RWPE1 (cell line): ENCODE measurements around the gene DSCAML1.

Experiments
- CTCF ChIA-PET: fragments of 350-600 bp; sonication (Branson Sonifier 250); formaldehyde crosslinking; extraction: SDS; loops from one replicate; lab custom pipeline; 2021; lab: Yijun Ruan, JAX
- POLR2A ChIA-PET: fragments of 400-600 bp; formaldehyde crosslinking; extraction: SDS; loops from one replicate; lab custom pipeline; 2020; ENCODE audit warnings: antibody characterized with exemption; ENCODE audit not compliant: low non-redundant PET; lab: Yijun Ruan, JAX
- DNase-seq: peaks from one replicate; pipeline ENCODE4 v3.0.0; 2012; ENCODE audit warnings: low spot score
- H3K27ac ChIP-seq: fragments of 450-650 bp; 2 replicates; pipeline ENCODE4 v1.5.1; 2017
- TF ChIP-seq, protein P1 (sequence below): fragments of 450-650 bp; conservative IDR thresholded peaks from 2 replicates; pipeline ENCODE4 v1.5.1; 2017; ENCODE audit warnings: low read depth, mild to moderate bottlenecking

Gene DSCAML1

DNA sequence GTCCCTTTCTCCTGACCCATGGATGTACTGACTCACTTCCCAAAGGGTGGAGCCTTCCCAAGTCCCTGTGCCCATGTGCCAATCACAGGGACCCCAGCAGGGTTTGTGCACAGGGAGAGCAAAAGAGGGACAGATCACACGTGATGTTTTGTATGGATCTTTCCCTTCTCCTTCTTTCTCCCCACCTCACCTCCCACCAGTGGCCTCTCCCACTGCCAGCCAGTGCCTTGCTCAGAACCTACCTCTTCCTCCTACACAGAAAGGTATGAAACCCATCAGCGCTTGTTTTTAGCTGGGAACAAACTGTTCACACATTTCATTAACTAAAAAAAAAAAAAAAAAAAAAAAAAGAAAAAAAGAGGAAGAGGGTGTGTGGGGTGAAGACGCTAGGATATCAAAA is 112.9 kb downstream of the DSCAML1 start:
- DNase-seq, result no peak
- TF ChIP-seq, protein P1, sequence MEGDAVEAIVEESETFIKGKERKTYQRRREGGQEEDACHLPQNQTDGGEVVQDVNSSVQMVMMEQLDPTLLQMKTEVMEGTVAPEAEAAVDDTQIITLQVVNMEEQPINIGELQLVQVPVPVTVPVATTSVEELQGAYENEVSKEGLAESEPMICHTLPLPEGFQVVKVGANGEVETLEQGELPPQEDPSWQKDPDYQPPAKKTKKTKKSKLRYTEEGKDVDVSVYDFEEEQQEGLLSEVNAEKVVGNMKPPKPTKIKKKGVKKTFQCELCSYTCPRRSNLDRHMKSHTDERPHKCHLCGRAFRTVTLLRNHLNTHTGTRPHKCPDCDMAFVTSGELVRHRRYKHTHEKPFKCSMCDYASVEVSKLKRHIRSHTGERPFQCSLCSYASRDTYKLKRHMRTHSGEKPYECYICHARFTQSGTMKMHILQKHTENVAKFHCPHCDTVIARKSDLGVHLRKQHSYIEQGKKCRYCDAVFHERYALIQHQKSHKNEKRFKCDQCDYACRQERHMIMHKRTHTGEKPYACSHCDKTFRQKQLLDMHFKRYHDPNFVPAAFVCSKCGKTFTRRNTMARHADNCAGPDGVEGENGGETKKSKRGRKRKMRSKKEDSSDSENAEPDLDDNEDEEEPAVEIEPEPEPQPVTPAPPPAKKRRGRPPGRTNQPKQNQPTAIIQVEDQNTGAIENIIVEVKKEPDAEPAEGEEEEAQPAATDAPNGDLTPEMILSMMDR, result no peak
- ChIA-PET CTCF (no interaction called here), POLR2A (no interaction called here)
- no peak overlapping the region for H3K27ac ChIP-seq

DNA sequence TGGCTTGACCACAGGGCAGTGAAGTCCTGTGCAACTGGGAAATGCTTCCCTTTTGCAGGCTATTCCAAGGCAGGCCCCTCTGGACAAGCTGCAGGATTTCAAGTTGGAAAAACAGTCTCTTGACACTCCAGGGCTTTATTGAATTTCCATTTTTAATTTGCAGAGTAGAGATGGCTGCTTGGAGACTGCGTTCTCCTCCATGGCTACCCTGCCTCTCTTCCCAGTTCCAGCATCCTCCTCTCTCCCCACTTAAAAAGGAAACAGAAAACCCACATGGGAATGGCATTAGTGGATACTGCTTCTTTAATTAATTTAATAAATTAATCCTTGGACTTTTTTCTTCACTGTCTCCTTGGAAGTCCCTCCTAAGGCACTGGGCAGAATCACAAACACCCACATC is 115.6 kb downstream of the DSCAML1 start:
- no peak for DNase-seq
- no peak overlapping the region for H3K27ac ChIP-seq
- ChIA-PET CTCF (interaction anchor here (0.7 to 1.0 kb wide), 2 partner anchors 255 to 437 kb away, joined by 4 to 5 read pairs; no protein-coding TSS in a partner anchor), POLR2A (no interaction called here)
- TF ChIP-seq, protein P1, result no peak

DNA sequence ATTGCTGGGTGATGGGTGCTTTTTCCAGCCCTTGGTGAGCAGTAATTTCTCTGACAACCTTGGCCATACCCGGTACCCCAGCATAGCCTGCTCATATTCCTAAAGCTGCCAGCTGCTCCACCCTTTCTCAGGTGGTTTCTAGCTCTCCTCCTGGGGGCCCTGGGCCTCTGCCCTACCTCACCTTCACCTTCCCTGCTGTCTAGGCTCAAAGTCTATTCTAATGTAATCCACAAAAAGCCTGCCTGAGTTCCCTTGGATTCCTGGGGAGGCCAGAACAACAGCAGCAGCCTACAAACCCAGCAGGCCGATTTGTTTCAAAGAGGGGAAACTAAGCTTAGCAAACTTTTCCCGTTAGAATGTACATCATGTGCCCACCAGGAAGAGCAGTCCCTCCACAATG is 117.6 kb downstream of the DSCAML1 start:
- TF ChIP-seq, protein P1, result no peak
- no peak for DNase-seq
- CTCF ChIA-PET, result no interaction called here
- no peak overlapping the region for H3K27ac ChIP-seq
- POLR2A ChIA-PET, result no interaction called here

DNA sequence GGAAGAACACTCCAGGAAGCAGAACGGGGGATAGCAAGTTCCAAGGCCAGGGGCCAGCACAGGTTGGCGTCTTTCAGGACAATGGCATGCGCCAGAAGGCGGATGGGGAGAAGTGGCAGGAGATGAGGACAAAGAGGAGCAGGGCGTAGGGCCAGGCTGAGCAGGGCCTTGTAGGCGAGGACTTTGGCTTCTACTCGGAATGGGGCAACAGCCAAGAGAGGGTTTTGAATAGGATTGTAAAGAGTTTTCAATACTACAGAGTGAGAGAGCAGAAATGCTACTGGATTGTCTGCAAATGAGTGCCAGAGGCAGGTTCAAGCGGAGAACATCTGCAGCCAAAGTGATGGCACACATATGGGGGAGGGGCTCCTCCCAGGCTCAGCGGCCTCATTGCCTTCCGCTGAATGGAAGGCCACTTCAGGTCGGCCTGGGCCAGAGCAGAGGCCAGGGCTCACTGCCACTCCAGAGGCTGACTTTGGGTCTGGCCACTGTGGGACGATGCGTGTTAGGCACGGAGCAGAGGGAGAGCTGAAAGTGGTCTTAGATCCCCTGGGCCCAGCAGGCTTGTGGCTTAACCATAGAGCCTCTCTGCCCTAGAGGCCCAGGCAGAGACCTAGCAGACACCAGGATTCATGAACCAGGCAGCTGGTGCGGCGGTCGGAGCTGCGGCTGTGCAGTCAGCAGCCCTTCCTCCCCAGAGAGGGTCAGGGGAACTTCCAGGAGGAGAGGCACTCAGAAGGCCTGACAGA is 118.2 kb downstream of the DSCAML1 start:
- ChIA-PET POLR2A (no interaction called here), CTCF (no interaction called here)

DNA sequence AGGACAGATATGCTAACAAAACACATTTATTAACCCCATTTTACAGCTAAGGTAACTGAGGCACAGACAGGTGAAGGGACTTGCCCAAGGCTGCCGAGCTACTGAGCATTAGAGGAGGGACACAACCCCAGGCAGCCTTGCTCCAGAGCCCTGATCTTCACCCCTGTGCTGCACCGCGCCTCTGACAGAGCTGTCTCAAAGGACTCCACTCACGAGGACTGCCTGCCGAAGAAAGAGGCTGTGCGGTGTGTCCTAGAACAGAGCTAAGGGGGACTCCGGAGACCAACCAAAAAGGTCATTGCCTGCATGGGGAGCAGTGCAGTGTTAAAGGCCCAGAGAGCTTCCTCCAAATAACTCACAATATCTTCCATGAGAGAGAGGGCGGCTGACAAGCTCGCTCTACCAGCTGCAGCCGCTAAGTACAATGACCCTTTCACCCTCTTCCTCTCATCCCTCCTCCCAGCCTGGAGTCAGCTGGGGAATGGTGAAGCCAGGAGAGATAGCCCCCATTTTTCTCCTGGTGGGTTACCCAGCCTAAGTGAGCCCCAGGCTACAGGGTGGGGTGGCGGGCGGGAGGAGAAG is 119.2 kb downstream of the DSCAML1 start:
- ChIA-PET CTCF (interaction anchor here (1.1 kb wide), 1 partner anchor 27 kb away, joined by 3 read pairs; no protein-coding TSS in a partner anchor), POLR2A (no interaction called here)
- H3K27ac ChIP-seq, result no peak overlapping the region
- TF ChIP-seq, protein P1, result no peak
- no peak for DNase-seq

More for the DNA sequence above, 118.2 kb downstream of the DSCAML1 start:
- DNase-seq, result no peak
- H3K27ac ChIP-seq, result no peak overlapping the region
- TF ChIP-seq, protein P1, result no peak

DNA sequence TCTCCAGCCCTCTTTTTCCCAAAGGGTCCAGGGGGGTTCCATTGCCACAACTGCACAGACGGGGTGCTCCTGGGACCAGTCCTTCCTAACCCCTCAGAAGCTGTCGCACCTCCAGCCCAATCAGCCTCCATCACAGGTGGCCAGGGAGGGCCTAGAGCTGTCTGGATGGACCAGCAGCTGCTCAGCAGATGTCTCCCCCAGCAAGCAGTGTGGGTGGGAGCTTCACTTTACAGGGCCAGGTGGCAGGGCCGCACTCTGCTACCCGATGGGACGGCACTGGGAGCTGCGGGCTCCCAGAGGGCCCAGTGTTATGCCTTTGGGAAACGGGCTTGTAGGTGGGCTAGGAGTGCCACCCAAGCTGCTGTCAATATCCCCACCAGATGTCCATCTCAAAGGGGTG is 120.5 kb downstream of the DSCAML1 start:
- ChIA-PET POLR2A (no interaction called here), CTCF (no interaction called here)
- H3K27ac ChIP-seq, result no peak overlapping the region
- TF ChIP-seq, protein P1, result no peak
- no peak for DNase-seq
